K562 (cell line): ENCODE data around the gene HMGB3. TPM values are rescaled to one million over a fixed set of nuclear protein-coding genes. Genes with fewer than 3 reads are reported as not detected.

Source experiments
- ATAC-seq: fragments of 200-7000 bp; cut with Tn5 transposase; 3 replicates; pipeline ENCODE4 v1.9.1; 2020; ENCODE audit warnings: moderate library complexity
- BruUV-seq: library from RNA; stranded (reverse); fragments of 400-500 nt; replicated peaks from 2 replicates; lab custom pipeline; 2021; lab: Mats Ljungman, UMichigan
- CTCF ChIA-PET: fragments of 300-600 bp; formaldehyde crosslinking; extraction: SDS; loops from one replicate; lab custom pipeline; 2021; ENCODE audit warnings: low intra/inter-chr PET ratio; lab: Yijun Ruan, JAX
- POLR2A ChIA-PET: fragments of 300-600, 350-650 bp; sonication (Branson Sonifier 250); formaldehyde crosslinking; extraction: SDS; loops from one replicate; lab custom pipeline; 2021; ENCODE audit warnings: antibody characterized with exemption, inconsistent platforms; lab: Yijun Ruan, JAX
- DNase-seq, 4 experiments: peaks; one replicate each; pipeline versions ENCODE4 v3.0.0 to v3.0.0-alpha.2; 2011 to 2018; ENCODE audit warnings: low spot score in 3 of 4, mixed read lengths in 3 of 4; ENCODE audit errors: extremely low read depth in 1 of 4
- FAIRE-seq: peaks from 2 replicates; lab custom pipeline; 2011; peaks lifted over from hg19 to GRCh38; lab: Jason Lieb, UNC
- H2AFZ ChIP-seq: 2 replicates; pipeline ENCODE4 v1.6.0; 2011; ENCODE audit warnings: low read depth, low read length, control low read depth, inconsistent platforms
- H3K27ac ChIP-seq: fragments of 200-600 bp; 3 replicates; pipeline ENCODE4 v1.8.0; 2011; ENCODE audit warnings: low read depth, mild to moderate bottlenecking, control low read depth, inconsistent platforms, low read length, moderate library complexity, mixed read lengths; ENCODE audit errors: extremely low read depth
- H3K27me3 ChIP-seq, 2 experiments: fragments of 300-600 bp in 1 of 2; 2 replicates in 1 of 2; 3 replicates in 1 of 2; pipeline versions ENCODE4 v1.6.0 to v1.8.0; 2011; ENCODE audit warnings: inconsistent platforms in 2 of 2, low read length in 2 of 2, mild to moderate bottlenecking in 1 of 2, mixed read lengths in 1 of 2, moderate library complexity in 1 of 2; ENCODE audit not compliant: control insufficient read depth in 2 of 2, insufficient read depth in 2 of 2
- H3K36me3 ChIP-seq: fragments of 300-600 bp; 3 replicates; pipeline ENCODE4 v1.8.0; 2011; ENCODE audit warnings: mild to moderate bottlenecking, low read length, inconsistent platforms; ENCODE audit not compliant: control insufficient read depth, insufficient read depth
- H3K4me1 ChIP-seq, 2 experiments: fragments of 200-600 bp in 1 of 2; replicated peaks in 1 of 2; 2 replicates in 1 of 2; 3 replicates in 1 of 2; pipeline versions ENCODE4 v1.5.1 to v1.8.0; 2011; ENCODE audit warnings: inconsistent platforms in 2 of 2, low read length in 2 of 2, mild to moderate bottlenecking in 1 of 2, mixed read lengths in 1 of 2, moderate library complexity in 1 of 2; ENCODE audit not compliant: control insufficient read depth in 2 of 2, insufficient read depth in 2 of 2
- H3K4me2 ChIP-seq: 2 replicates; pipeline ENCODE4 v1.6.1; 2011; ENCODE audit warnings: low read length, control low read depth, inconsistent platforms, mixed read lengths; ENCODE audit not compliant: insufficient read depth
- H3K4me3 ChIP-seq: fragments of 200-600 bp; sonication (generic), shearing (Covaris generic); 2 replicates; pipeline ENCODE4 v1.5.1; 2016; ENCODE audit warnings: control low read depth, inconsistent platforms
- H3K79me2 ChIP-seq: fragments of 200-600 bp; 3 replicates; pipeline ENCODE4 v1.8.0; 2011; ENCODE audit warnings: low read length, inconsistent platforms; ENCODE audit not compliant: control insufficient read depth, insufficient read depth
- H3K9ac ChIP-seq, 2 experiments: 2 replicates each; pipeline versions ENCODE4 v1.6.0 to v1.6.1; 2011; ENCODE audit warnings: low read depth in 2 of 2, low read length in 2 of 2, control low read depth in 1 of 2, inconsistent platforms in 1 of 2, mild to moderate bottlenecking in 1 of 2, mixed read lengths in 1 of 2; ENCODE audit not compliant: insufficient read depth in 1 of 2
- H3K9me1 ChIP-seq: one replicate; pipeline ENCODE4 v1.6.0; 2011; ENCODE audit warnings: inconsistent platforms, mild to moderate bottlenecking, low read length, moderate library complexity; ENCODE audit not compliant: control insufficient read depth, insufficient read depth
- H3K9me3 ChIP-seq: replicated peaks from 2 replicates; pipeline ENCODE4 v1.5.1; 2011; ENCODE audit warnings: low read depth, low read length, inconsistent platforms; ENCODE audit not compliant: control insufficient read depth, insufficient read depth
- H4K20me1 ChIP-seq: replicated peaks from 2 replicates; pipeline ENCODE4 v1.6.1; 2011; ENCODE audit warnings: low read length, inconsistent platforms, mixed read lengths; ENCODE audit not compliant: control insufficient read depth, insufficient read depth
- BRD4 ChIP-seq: fragments of 200-600 bp; sonication (generic); IDR thresholded peaks from 2 replicates; pipeline ENCODE4 v1.6.1; 2017; ENCODE audit warnings: inconsistent platforms
- CCNT2 ChIP-seq: IDR thresholded peaks from 2 replicates; pipeline ENCODE4 v1.6.1; 2011; ENCODE audit warnings: borderline replicate concordance, low read depth, mild to moderate bottlenecking, moderate library complexity, mixed read lengths, low read length; ENCODE audit not compliant: insufficient read length; ENCODE audit errors: extremely low read depth
- DACH1 ChIP-seq: fragments of 450-650 bp; IDR thresholded peaks from 2 replicates; pipeline ENCODE4 v1.6.1; 2018; ENCODE audit not compliant: partially characterized antibody
- ETV5 ChIP-seq: sonication (generic); formaldehyde crosslinking; IDR thresholded peaks from 2 replicates; pipeline ENCODE4 v1.4.0; 2020; ENCODE audit warnings: low read depth, mild to moderate bottlenecking, missing genetic modification reagents
- MEF2D ChIP-seq: conservative IDR thresholded peaks from 2 replicates; pipeline ENCODE4 v1.6.1; 2016; ENCODE audit warnings: low read depth, missing genetic modification characterization, missing compliant biosample characterization
- NCOA6 ChIP-seq: fragments of 450-650 bp; IDR thresholded peaks from 2 replicates; pipeline ENCODE4 v1.6.1; 2017; ENCODE audit warnings: mild to moderate bottlenecking
- NR3C1 ChIP-seq: sonication (generic); formaldehyde crosslinking; IDR thresholded peaks from 2 replicates; pipeline ENCODE4 v1.8.1; 2022; ENCODE audit warnings: missing genetic modification reagents
- SNRNP70 ChIP-seq: fragments of 200-400 bp; formaldehyde crosslinking; optimal IDR thresholded peaks from 2 replicates; pipeline ENCODE3; 2017; ENCODE audit warnings: low read depth, low read length
- SRSF3 ChIP-seq: fragments of 200-400 bp; formaldehyde crosslinking; IDR thresholded peaks from 2 replicates; pipeline ENCODE4 v1.6.1; 2016; ENCODE audit warnings: mild to moderate bottlenecking, low read length, moderate library complexity; ENCODE audit not compliant: insufficient read depth
- TCF7 ChIP-seq: sonication (generic); IDR thresholded peaks from 2 replicates; pipeline ENCODE4 v1.6.1; 2016; ENCODE audit warnings: antibody characterized with exemption, borderline replicate concordance
- XRCC3 ChIP-seq: fragments of 450-650 bp; IDR thresholded peaks from 2 replicates; pipeline ENCODE4 v1.6.1; 2017; ENCODE audit warnings: mild to moderate bottlenecking, moderate library complexity
- ZEB2 ChIP-seq: fragments of 450-650 bp; IDR thresholded peaks from 2 replicates; pipeline ENCODE4 v1.6.1; 2016
- WGBS: fragments of 100-300 bp; shearing (Covaris generic); methylation state at CpG from one replicate; pipeline ENCODE4 v1.1.6; 2016; ENCODE audit warnings: low coverage, mixed read lengths; ENCODE audit not compliant: insufficient coverage; ENCODE audit errors: missing lambda C conversion rate; 5-methylcytosine and 5-hydroxymethylcytosine counted together
- in situ Hi-C: fragments of 300-500 bp; cut with MboI; formaldehyde crosslinking; loops from 4 replicates; pipeline ENCODE4 v1.15.0; 2018; ENCODE audit warnings: inconsistent platforms, mixed read lengths
- intact Hi-C: fragments of 100-400 bp; cut with micrococcal nuclease; formaldehyde crosslinking; loops from 2 replicates; pipeline ENCODE4 v1.14.2; 2022
- polyA plus RNA-seq, 8 experiments: library from polyadenylated mRNA; depleted of rRNA in 4 of 8; stranded (reverse) in 5 of 8; unstranded in 3 of 8; fragments of >200 nt; fragmentation: Nextera tagmentation in 2 of 8; fragmentation: Illumina TruSeq in 1 of 8; extraction: Ambion mirVana in 2 of 8; extraction: Trizol in 1 of 8; gene quantifications; 2 replicates each; pipeline versions ENCODE4 v1.2.1 to v1.2.3, GENCODE V29; 2011 to 2014; ENCODE audit warnings: inconsistent platforms in 1 of 8, missing spikeins in 1 of 8
- total RNA-seq, 7 experiments: library from RNA; depleted of rRNA in 6 of 7; stranded (reverse); fragments of >200 nt in 6 of 7; fragmentation: Illumina TruSeq in 2 of 7; extraction: Trizol in 2 of 7; gene quantifications; 2 replicates each; pipeline versions ENCODE4 v1.2.1 to v1.2.3, GENCODE V29; 2011 to 2021; ENCODE audit warnings: low replicate concordance in 1 of 7
- TF ChIP-seq, protein P1 (sequence below), 2 experiments: fragments of 250-450 bp in 1 of 2; fragments of 450-650 bp in 1 of 2; sonication (Bioruptor Pico) in 1 of 2; IDR thresholded peaks; 2 replicates each; pipeline versions ENCODE4 v1.6.1 to v1.8.0; 2016 to 2021; ENCODE audit warnings: mild to moderate bottlenecking in 2 of 2, moderate library complexity in 2 of 2, missing compliant biosample characterization in 1 of 2, missing genetic modification characterization in 1 of 2

HMGB3 gene
- total and polyA plus RNA-seq, 9 of the 15 experiments (the other 6 are each of a cell fraction or from before 2014, with no cell fraction given): 36.7 to 168 (median 117) TPM

DNA sequence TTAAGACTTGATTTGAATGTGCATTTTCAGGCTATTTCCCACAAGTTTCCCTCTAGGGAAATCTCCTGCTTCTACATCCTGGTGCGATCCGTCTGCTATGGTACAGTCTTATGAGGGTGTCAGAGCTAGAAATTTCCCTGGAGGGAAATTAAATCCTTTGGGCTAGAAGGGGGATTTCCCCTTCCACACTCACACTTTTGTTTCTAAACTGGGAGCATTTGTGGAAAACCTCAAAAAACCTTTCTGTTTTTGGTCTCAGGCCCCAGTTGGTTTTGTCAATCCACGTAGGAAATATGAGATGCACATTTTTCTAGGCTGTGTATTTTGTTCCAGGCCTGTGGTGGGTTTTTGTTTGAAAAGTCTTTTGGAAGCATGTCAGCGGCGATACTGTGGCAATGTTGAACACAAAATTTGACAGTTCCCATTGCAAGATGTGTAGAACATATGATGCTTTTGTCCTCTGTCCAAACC lies 17.8 kb downstream of the HMGB3 start:
- Histone ChIP-seq H4K20me1 (no peaks in the 10 kb centered on the region), H3K4me1 (no peaks in the 10 kb centered on the region), H3K4me3 (no peak overlapping the region), H3K4me2 (no peak overlapping the region), H3K9me1 (no peaks in the 10 kb centered on the region), H3K9ac (no peak overlapping the region), H3K27me3 (peaks cover 0 to 5% of the 10 kb centered on the region in 2 experiments; a peak in 2 of 5 replicates), H2AFZ (no peak overlapping the region), H3K9me3 (no peaks in the 10 kb centered on the region), H3K36me3 (no peaks in the 10 kb centered on the region), H3K79me2 (no peaks in the 10 kb centered on the region), H3K27ac (no peak overlapping the region)
- WGBS: 3% methylated on average over 3 of the region's 5 CpGs
- in situ Hi-C loops (loop anchor here (5.0 kb wide), 1 partner anchor 224 kb away; no protein-coding TSS in a partner anchor), intact Hi-C loops (no loop called here)
- POLR2A ChIA-PET: no interaction called here
- no peak for FAIRE-seq
- no peak for ATAC-seq
- BruUV-seq: no TSS peak
- DNase-seq: no peak
- CTCF ChIA-PET: no interaction called here
- TF ChIP-seq CCNT2 (no peak), SRSF3 (no peak), NCOA6 (no peak), MEF2D (tag) (no peak), ZEB2 (no peak), DACH1 (no peak), BRD4 (no peak), TCF7 (no peak), XRCC3 (no peak), ETV5 (no peak), NR3C1 (CRISPR knock-in tag) (no peak), SNRNP70 (no peak)
- TF ChIP-seq, protein P1, sequence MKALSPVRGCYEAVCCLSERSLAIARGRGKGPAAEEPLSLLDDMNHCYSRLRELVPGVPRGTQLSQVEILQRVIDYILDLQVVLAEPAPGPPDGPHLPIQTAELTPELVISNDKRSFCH (CRISPR knock-in tag; IDR thresholded peaks at IDR 0.05): no peak
- TF ChIP-seq, protein P1 (tag; IDR thresholded peaks at IDR 0.05): no peak
